HepG2 (cell line): Measurements from ENCODE around the gene C1orf159. TPM values are rescaled to one million over a fixed set of nuclear protein-coding genes. Genes with fewer than 3 reads are reported as not detected.

ENCODE experiments used
- CEBPG ChIP-seq: IDR thresholded peaks from 2 replicates; pipeline ENCODE4 v1.6.1; 2016
- CENPT ChIP-seq: sonication (generic); formaldehyde crosslinking; IDR thresholded peaks from 2 replicates; pipeline ENCODE4 v1.8.0; 2022; ENCODE audit warnings: low read depth, mild to moderate bottlenecking, moderate library complexity, missing genetic modification reagents
- FOSL2 ChIP-seq: sonication (generic); formaldehyde crosslinking; IDR thresholded peaks from 2 replicates; pipeline ENCODE4 v1.4.0; 2020; ENCODE audit warnings: missing genetic modification reagents
- HDAC1 ChIP-seq: sonication (generic); formaldehyde crosslinking; IDR thresholded peaks from 2 replicates; pipeline ENCODE4 v1.5.1; 2020; ENCODE audit warnings: mild to moderate bottlenecking, missing genetic modification reagents
- HIVEP1 ChIP-seq: sonication (generic); formaldehyde crosslinking; IDR thresholded peaks from 2 replicates; pipeline ENCODE4 v1.4.0; 2020; ENCODE audit warnings: mild to moderate bottlenecking, missing genetic modification reagents
- HOXA9 ChIP-seq: sonication (generic); formaldehyde crosslinking; IDR thresholded peaks from 2 replicates; pipeline ENCODE4 v1.8.1; 2022; ENCODE audit warnings: missing genetic modification reagents, mild to moderate bottlenecking, moderate library complexity, borderline replicate concordance
- MAF1 ChIP-seq: sonication (generic); formaldehyde crosslinking; IDR thresholded peaks from 2 replicates; pipeline ENCODE4 v1.5.0; 2020; ENCODE audit warnings: missing genetic modification reagents, borderline replicate concordance
- NR2F1 ChIP-seq, 2 experiments: fragments of 450-650 bp in 1 of 2; formaldehyde crosslinking in 1 of 2; IDR thresholded peaks; 2 replicates each; pipeline versions ENCODE4 v1.5.0 to v1.6.1; 2016 to 2020; ENCODE audit warnings: mild to moderate bottlenecking in 1 of 2, missing compliant biosample characterization in 1 of 2, missing genetic modification reagents in 1 of 2, moderate library complexity in 1 of 2
- NR2F2 ChIP-seq: IDR thresholded peaks from 2 replicates; pipeline ENCODE4 v1.6.1; 2012; ENCODE audit warnings: low read depth, inconsistent platforms, borderline replicate concordance
- TEAD3 ChIP-seq: optimal IDR thresholded peaks from 2 replicates; pipeline ENCODE3; 2016; ENCODE audit warnings: borderline replicate concordance
- ZBTB3 ChIP-seq: sonication (generic); formaldehyde crosslinking; IDR thresholded peaks from 2 replicates; pipeline ENCODE4 v1.4.0; 2020; ENCODE audit warnings: low read depth, mild to moderate bottlenecking, moderate library complexity, missing genetic modification reagents, borderline replicate concordance
- ZNF17 ChIP-seq: sonication (generic); formaldehyde crosslinking; IDR thresholded peaks from 2 replicates; pipeline ENCODE4 v1.5.0; 2020; ENCODE audit warnings: mild to moderate bottlenecking, missing genetic modification reagents
- ZNF44 ChIP-seq: sonication (generic); formaldehyde crosslinking; IDR thresholded peaks from 2 replicates; pipeline ENCODE4 v1.5.1; 2020; ENCODE audit warnings: mild to moderate bottlenecking, missing genetic modification reagents
- ZNF589 ChIP-seq: sonication (generic); formaldehyde crosslinking; conservative IDR thresholded peaks from 2 replicates; pipeline ENCODE4 v1.8.0; 2022; ENCODE audit warnings: mild to moderate bottlenecking, moderate library complexity, missing genetic modification reagents
- ZNF616 ChIP-seq: sonication (generic); formaldehyde crosslinking; IDR thresholded peaks from 2 replicates; pipeline ENCODE4 v1.5.0; 2020; ENCODE audit warnings: low read depth, mild to moderate bottlenecking, missing genetic modification reagents
- ZNF737 ChIP-seq: sonication (generic); formaldehyde crosslinking; IDR thresholded peaks from 2 replicates; pipeline ENCODE4 v1.5.0; 2020; ENCODE audit warnings: missing genetic modification reagents, mild to moderate bottlenecking, borderline replicate concordance
- polyA plus RNA-seq, 8 experiments: library from polyadenylated mRNA; depleted of rRNA in 3 of 8; stranded (reverse) in 7 of 8; unstranded in 1 of 8; fragments of >200 nt; fragmentation: Illumina TruSeq in 4 of 8; extraction: Trizol in 4 of 8; gene quantifications; 2 replicates each; pipeline versions ENCODE4 v1.2.1 to v1.2.3, GENCODE V29; 2011 to 2016; ENCODE audit warnings: low read depth in 4 of 8, missing spikeins in 1 of 8, mixed read lengths in 1 of 8; ENCODE audit not compliant: insufficient read depth in 1 of 8
- total RNA-seq, 5 experiments: library from RNA; depleted of rRNA; stranded (reverse); fragments of >200 nt; fragmentation: Illumina TruSeq; extraction: Trizol; gene quantifications; 2 replicates each; pipeline ENCODE4 v1.2.3, GENCODE V29; 2016; ENCODE audit warnings: low read depth in 1 of 5
- TF ChIP-seq, protein P1 (sequence below), 2 experiments: sonication (generic) in 1 of 2; formaldehyde crosslinking in 1 of 2; IDR thresholded peaks; 2 replicates each; pipeline versions ENCODE4 v1.4.0 to v1.6.1; 2016 to 2020; ENCODE audit warnings: borderline replicate concordance in 1 of 2, low read depth in 1 of 2, mild to moderate bottlenecking in 1 of 2, missing genetic modification reagents in 1 of 2
- TF ChIP-seq, protein P2 (sequence below): sonication (generic); formaldehyde crosslinking; IDR thresholded peaks from 2 replicates; pipeline ENCODE4 v1.8.0; 2022; ENCODE audit warnings: mild to moderate bottlenecking, missing genetic modification reagents; ENCODE audit not compliant: insufficient replicate concordance
- TF ChIP-seq, protein P3 (sequence below): IDR thresholded peaks from 2 replicates; pipeline ENCODE4 v1.6.1; 2016; ENCODE audit warnings: missing biosample characterization, missing genetic modification reagents, low read depth
- TF ChIP-seq, protein P4 (sequence below): sonication (generic); formaldehyde crosslinking; IDR thresholded peaks from 2 replicates; pipeline ENCODE4 v1.4.0; 2020; ENCODE audit warnings: mild to moderate bottlenecking, low read depth, missing genetic modification reagents

The C1orf159 gene
- total and polyA plus RNA-seq, 2 of the 13 experiments (the other 11 are each of a cell fraction or from before 2014, with no cell fraction given) = 3.8 to 6.7 TPM

DNA sequence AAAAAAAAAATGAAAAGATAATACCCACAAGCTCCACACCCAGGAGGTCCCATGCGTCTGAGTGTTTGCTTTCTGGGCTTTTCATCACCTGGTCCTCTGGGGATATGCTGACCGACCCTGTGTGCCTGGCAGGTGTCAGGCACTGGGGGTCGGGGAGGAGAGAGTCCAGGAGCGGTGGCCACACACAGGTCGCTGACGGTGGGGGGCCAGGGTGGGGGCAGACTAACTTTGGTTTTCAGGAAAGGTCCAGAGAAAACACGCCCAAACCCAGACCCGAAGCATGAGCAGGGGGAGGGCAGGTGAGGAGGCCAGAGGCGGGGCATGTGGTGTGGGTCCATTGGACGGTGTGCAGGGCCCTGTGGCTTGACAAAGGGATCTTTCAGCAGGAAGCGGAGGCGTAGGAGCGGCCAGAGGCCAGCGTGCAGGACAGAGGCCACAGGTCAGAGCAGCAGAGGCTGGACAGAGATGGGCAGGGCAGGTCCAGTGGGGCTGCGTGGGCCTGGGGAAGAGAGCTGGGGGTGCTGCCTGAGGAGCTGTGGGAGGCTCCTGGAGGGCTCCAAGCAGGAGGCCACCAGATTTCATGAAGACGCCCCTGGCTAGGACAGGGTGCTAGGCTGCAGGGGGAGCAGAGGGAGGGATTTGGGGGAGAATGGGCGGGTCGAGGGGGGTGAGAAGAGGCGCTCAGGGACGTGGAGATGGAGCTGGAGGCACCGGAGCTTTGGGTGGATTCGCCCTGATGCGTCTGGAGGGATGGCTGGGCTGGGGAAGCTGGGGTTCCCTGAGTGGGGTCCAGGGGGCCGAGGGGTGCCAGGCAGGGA lies 57.6 kb downstream of the C1orf159 start (continued):
- TF ChIP-seq, protein P1, sequence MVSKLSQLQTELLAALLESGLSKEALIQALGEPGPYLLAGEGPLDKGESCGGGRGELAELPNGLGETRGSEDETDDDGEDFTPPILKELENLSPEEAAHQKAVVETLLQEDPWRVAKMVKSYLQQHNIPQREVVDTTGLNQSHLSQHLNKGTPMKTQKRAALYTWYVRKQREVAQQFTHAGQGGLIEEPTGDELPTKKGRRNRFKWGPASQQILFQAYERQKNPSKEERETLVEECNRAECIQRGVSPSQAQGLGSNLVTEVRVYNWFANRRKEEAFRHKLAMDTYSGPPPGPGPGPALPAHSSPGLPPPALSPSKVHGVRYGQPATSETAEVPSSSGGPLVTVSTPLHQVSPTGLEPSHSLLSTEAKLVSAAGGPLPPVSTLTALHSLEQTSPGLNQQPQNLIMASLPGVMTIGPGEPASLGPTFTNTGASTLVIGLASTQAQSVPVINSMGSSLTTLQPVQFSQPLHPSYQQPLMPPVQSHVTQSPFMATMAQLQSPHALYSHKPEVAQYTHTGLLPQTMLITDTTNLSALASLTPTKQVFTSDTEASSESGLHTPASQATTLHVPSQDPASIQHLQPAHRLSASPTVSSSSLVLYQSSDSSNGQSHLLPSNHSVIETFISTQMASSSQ (IDR thresholded peaks at IDR 0.05; ENCODE audit: low read depth) = 0 out of 2 replicates have a peak, but pooled peaks have one; percentile 29
- TF ChIP-seq, protein P1 (CRISPR knock-in tag; IDR thresholded peaks at IDR 0.05; ENCODE audit: borderline replicate concordance) = peak; percentile 39; the same call in 1 of the 2 replicates
- 0 out of 2 replicates have a peak, but pooled peaks have one; percentile 23 for TF ChIP-seq MAF1 (CRISPR knock-in tag)
- no peak for TF ChIP-seq CENPT
- TF ChIP-seq HIVEP1 (CRISPR knock-in tag) = peak; percentile 87; the same call in 1 of the 2 replicates
- TF ChIP-seq NR2F1 (CRISPR knock-in tag; IDR thresholded peaks at IDR 0.05) = peak in 1 of 2 experiments; percentile 84; a peak in 2 of 4 replicates
- TF ChIP-seq TEAD3 (CRISPR knock-in tag) = peak; percentile 54
- no peak for TF ChIP-seq ZNF589 (CRISPR knock-in tag)
- TF ChIP-seq HDAC1 (CRISPR knock-in tag) = peak; percentile 93
- TF ChIP-seq, protein P2, sequence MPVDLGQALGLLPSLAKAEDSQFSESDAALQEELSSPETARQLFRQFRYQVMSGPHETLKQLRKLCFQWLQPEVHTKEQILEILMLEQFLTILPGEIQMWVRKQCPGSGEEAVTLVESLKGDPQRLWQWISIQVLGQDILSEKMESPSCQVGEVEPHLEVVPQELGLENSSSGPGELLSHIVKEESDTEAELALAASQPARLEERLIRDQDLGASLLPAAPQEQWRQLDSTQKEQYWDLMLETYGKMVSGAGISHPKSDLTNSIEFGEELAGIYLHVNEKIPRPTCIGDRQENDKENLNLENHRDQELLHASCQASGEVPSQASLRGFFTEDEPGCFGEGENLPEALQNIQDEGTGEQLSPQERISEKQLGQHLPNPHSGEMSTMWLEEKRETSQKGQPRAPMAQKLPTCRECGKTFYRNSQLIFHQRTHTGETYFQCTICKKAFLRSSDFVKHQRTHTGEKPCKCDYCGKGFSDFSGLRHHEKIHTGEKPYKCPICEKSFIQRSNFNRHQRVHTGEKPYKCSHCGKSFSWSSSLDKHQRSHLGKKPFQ (CRISPR knock-in tag) = peak; percentile 50
- 0 out of 2 replicates have a peak, but pooled peaks have one; percentile 67 for TF ChIP-seq ZNF616 (CRISPR knock-in tag)
- TF ChIP-seq, protein P3, sequence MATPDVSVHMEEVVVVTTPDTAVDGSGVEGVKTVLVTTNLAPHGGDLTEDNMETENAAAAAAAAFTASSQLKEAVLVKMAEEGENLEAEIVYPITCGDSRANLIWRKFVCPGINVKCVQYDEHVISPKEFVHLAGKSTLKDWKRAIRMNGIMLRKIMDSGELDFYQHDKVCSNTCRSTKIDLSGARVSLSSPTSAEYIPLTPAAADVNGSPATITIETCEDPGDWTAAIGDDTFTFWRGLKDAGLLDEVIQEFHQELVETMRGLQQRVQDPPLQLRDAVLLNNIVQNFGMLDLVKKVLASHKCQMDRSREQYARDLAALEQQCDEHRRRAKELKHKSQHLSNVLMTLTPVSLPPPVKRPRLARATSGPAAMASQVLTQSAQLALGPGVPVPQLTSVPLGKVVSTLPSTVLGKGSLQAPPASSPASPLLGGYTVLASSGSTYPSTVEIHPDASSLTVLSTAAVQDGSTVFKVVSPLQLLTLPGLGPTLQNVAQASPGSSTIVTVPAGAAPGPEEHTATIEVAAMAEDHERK (CRISPR knock-in tag) = no peak
- TF ChIP-seq ZNF17 (CRISPR knock-in tag) = peak; percentile 74; the same call in 1 of the 2 replicates
- TF ChIP-seq CEBPG = no peak; the same call in 1 of the 2 replicates
- no peak for TF ChIP-seq HOXA9 (CRISPR knock-in tag)
- TF ChIP-seq ZNF737 (CRISPR knock-in tag) = no peak
- peak; percentile 59 for TF ChIP-seq ZNF44
- TF ChIP-seq FOSL2 = peak; percentile 17; the same call in 1 of the 2 replicates
- TF ChIP-seq, protein P4, sequence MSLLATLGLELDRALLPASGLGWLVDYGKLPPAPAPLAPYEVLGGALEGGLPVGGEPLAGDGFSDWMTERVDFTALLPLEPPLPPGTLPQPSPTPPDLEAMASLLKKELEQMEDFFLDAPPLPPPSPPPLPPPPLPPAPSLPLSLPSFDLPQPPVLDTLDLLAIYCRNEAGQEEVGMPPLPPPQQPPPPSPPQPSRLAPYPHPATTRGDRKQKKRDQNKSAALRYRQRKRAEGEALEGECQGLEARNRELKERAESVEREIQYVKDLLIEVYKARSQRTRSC = 0 out of 2 replicates have a peak, but pooled peaks have one; percentile 64
- TF ChIP-seq NR2F2 = peak; percentile 61; the same call in 1 of the 2 replicates
- TF ChIP-seq ZBTB3 (CRISPR knock-in tag) = no peak
